Measurements from ENCODE around the gene NACA.
"Not testable (repeated sequence)": the region's sequence is repeated elsewhere in the genome, so short reads cannot be mapped to it uniquely, and the experiment has no call there.

The NACA gene

GRCh38 chr12:56723889-56724700, 1.0 kb downstream of the NACA start:
- DNase-seq, result peak; percentile 88

- no peak for DNase-seq
These were observed 1.7 kb downstream of the NACA start for GRCh38 chr12:56723352-56723751.

GRCh38 chr12:56722832-56723231, 2.3 kb downstream of the NACA start:
- DNase-seq, result no peak

- no peak for DNase-seq
These were observed 3.4 kb downstream of the NACA start for GRCh38 chr12:56721721-56722120.

- peak; percentile 54 for DNase-seq
These were observed 3.9 kb downstream of the NACA start for GRCh38 chr12:56721216-56721615.

GRCh38 chr12:56720731-56721151, 4.4 kb downstream of the NACA start:
- DNase-seq, result peak; percentile 43

GRCh38 chr12:56719056-56719455, 6.0 kb downstream of the NACA start:
- no peak for DNase-seq

- no peak for DNase-seq
These were observed 6.5 kb downstream of the NACA start for GRCh38 chr12:56718636-56719035.

- no peak for DNase-seq
These were observed 7.0 kb downstream of the NACA start for GRCh38 chr12:56718149-56718548.

GRCh38 chr12:56716933-56717880, 7.9 kb downstream of the NACA start:
- DNase-seq, result no peak

- DNase-seq, result no peak
These were observed 8.6 kb downstream of the NACA start for GRCh38 chr12:56716458-56716857.

- no peak for DNase-seq
These were observed 9.3 kb downstream of the NACA start for GRCh38 chr12:56715798-56716197.

GRCh38 chr12:56714431-56714929, 10.6 kb downstream of the NACA start:
- DNase-seq, result no peak

- no peak for DNase-seq
These were observed 11.8 kb downstream of the NACA start for GRCh38 chr12:56713345-56713744.

GRCh38 chr12:56709759-56710376, 15.2 kb downstream of the NACA start:
- no peak for DNase-seq

- DNase-seq, result not testable (repeated sequence)
These were observed 20.6 kb downstream of the NACA start for GRCh38 chr12:56704522-56704921.

GRCh38 chr12:56699020-56699661, 26.0 kb downstream of the NACA start:
- peak; percentile 72 for DNase-seq

- peak; percentile 49 for DNase-seq
These were observed 29.6 kb downstream of the NACA start for GRCh38 chr12:56695327-56696101.

GRCh38 chr12:56694161-56694560, 30.9 kb downstream of the NACA start:
- no peak for DNase-seq

GRCh38 chr12:56688846-56689109, 36.3 kb downstream of the NACA start:
- no peak for DNase-seq

GRCh38 chr12:56688129-56688845, 36.8 kb downstream of the NACA start, which contains the start of gene PTGES3:
Gene PTGES3 (minus strand): TSS chr12:56688284. CDS start chr12:56687999, 285 bp downstream.
- DNase-seq, result peak; percentile 99

All from hematopoietic multipotent progenitor cell treated with erythropoietin and hydrocortisone succinate and interleukin-3 and kit ligand, for 6 days (in vitro differentiated cells).